ENCODE measurements around the gene TAS2R30.

The TAS2R30 gene

GRCh38 chr12:11089246-11089645 is 45.2 kb downstream of the TAS2R30 start:
- peaks cover 3% of the 10 kb centered on the region for H3K9me3 Mint-ChIP-seq
- no peak overlapping the region for H3K27ac Mint-ChIP-seq
- H3K36me3 Mint-ChIP-seq (ENCODE audit: low read depth), result peaks cover 27% of the 10 kb centered on the region

DNA sequence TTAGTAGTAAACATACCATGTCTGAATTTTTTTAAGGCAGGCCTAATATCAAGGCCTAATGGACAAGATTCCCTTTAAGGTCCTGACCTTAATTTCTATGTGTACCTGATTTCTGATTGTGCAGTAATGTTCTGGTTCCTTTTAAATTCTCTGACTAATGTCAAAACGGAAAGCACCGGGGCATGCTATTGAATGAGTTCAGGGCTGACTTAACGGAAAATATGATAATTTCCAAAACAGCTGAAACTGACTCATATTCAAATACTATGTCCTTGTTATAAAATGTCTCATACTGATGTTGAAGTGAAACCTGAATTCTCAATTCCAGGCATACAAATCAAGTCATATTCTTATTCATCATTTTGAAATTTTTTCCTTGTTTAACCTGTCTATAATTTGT is 49.0 kb downstream of the TAS2R30 start:
- Mint-ChIP-seq H3K27ac (no peak overlapping the region), H3K27me3 (ENCODE audit: low read depth) (no peaks in the 10 kb centered on the region)

More at GRCh38 chr12:11089246-11089645, 45.2 kb downstream of the TAS2R30 start:
- Mint-ChIP-seq H3K27me3 (ENCODE audit: low read depth) (no peaks in the 10 kb centered on the region), H3K4me1 (no peaks in the 10 kb centered on the region), H3K4me3 (no peak overlapping the region)
- TF ChIP-seq, protein P1, sequence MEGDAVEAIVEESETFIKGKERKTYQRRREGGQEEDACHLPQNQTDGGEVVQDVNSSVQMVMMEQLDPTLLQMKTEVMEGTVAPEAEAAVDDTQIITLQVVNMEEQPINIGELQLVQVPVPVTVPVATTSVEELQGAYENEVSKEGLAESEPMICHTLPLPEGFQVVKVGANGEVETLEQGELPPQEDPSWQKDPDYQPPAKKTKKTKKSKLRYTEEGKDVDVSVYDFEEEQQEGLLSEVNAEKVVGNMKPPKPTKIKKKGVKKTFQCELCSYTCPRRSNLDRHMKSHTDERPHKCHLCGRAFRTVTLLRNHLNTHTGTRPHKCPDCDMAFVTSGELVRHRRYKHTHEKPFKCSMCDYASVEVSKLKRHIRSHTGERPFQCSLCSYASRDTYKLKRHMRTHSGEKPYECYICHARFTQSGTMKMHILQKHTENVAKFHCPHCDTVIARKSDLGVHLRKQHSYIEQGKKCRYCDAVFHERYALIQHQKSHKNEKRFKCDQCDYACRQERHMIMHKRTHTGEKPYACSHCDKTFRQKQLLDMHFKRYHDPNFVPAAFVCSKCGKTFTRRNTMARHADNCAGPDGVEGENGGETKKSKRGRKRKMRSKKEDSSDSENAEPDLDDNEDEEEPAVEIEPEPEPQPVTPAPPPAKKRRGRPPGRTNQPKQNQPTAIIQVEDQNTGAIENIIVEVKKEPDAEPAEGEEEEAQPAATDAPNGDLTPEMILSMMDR (IDR thresholded peaks at IDR 0.05; ENCODE audit: unreplicated experiment in 3 of 3), result no peak

More for the DNA sequence above, 49.0 kb downstream of the TAS2R30 start:
- H3K9me3 Mint-ChIP-seq, result peaks cover 14% of the 10 kb centered on the region
- TF ChIP-seq, protein P1 (IDR thresholded peaks at IDR 0.05; ENCODE audit: unreplicated experiment in 3 of 3), result no peak
- peaks cover 31% of the 10 kb centered on the region for H3K36me3 Mint-ChIP-seq (ENCODE audit: low read depth)
- no peaks in the 10 kb centered on the region for H3K4me1 Mint-ChIP-seq
- H3K4me3 Mint-ChIP-seq, result no peak overlapping the region

Data from nephron (organoid).